IMR-90 (cell line): Measurements from ENCODE around the gene R3HDM4. TPM values are rescaled to one million over a fixed set of nuclear protein-coding genes. Genes with fewer than 3 reads are reported as not detected.

ENCODE experiments used
- ATAC-seq: fragments of 200-7000 bp; cut with Tn5 transposase; 2 replicates; pipeline ENCODE4 v1.9.1; 2020; ENCODE audit warnings: low read depth, mild to moderate bottlenecking, moderate library complexity
- BruUV-seq: library from RNA; stranded (reverse); fragments of 400-500 nt; replicated peaks from 2 replicates; lab custom pipeline; 2021; lab: Mats Ljungman, UMichigan
- CTCF ChIA-PET: fragments of 300-600 bp; formaldehyde crosslinking; extraction: SDS; loops from one replicate; lab custom pipeline; 2021; ENCODE audit warnings: antibody characterized with exemption; lab: Yijun Ruan, JAX
- POLR2A ChIA-PET: fragments of 300-600 bp; sonication (Branson Sonifier 250); formaldehyde crosslinking; loops from one replicate; lab custom pipeline; 2022; ENCODE audit warnings: antibody characterized with exemption; ENCODE audit not compliant: unreplicated experiment; lab: Charles Lee
- DNase-seq: peaks from one replicate; pipeline ENCODE4 v3.0.0; 2013
- H2AFZ ChIP-seq: replicated peaks from 2 replicates; pipeline ENCODE3; 2013; ENCODE audit warnings: low read length, mild to moderate bottlenecking; ENCODE audit not compliant: poor library complexity
- H2AK5ac ChIP-seq: 2 replicates; pipeline ENCODE4 v1.6.1; 2013; ENCODE audit warnings: low read depth, low read length, inconsistent platforms
- H2AK9ac ChIP-seq: replicated peaks from 2 replicates; pipeline ENCODE3; 2013; ENCODE audit warnings: mild to moderate bottlenecking, low read depth, low read length, moderate library complexity; ENCODE audit not compliant: poor library complexity
- H2BK120ac ChIP-seq: 2 replicates; pipeline ENCODE4 v1.6.1; 2013; ENCODE audit warnings: low read depth, low read length, inconsistent platforms
- H2BK15ac ChIP-seq: 3 replicates; pipeline ENCODE4 v1.6.1; 2013; ENCODE audit warnings: low read depth, low read length, inconsistent platforms
- H2BK20ac ChIP-seq: 2 replicates; pipeline ENCODE4 v1.6.1; 2013; ENCODE audit warnings: low read depth, mild to moderate bottlenecking, inconsistent platforms, low read length, moderate library complexity
- H2BK5ac ChIP-seq: 2 replicates; pipeline ENCODE4 v1.6.1; 2013; ENCODE audit warnings: mild to moderate bottlenecking, low read depth, low read length, inconsistent platforms; ENCODE audit not compliant: poor library complexity, severe bottlenecking
- H3K14ac ChIP-seq: replicated peaks from 2 replicates; pipeline ENCODE4 v1.6.1; 2013; ENCODE audit warnings: low read depth, low read length, inconsistent platforms
- H3K18ac ChIP-seq: 2 replicates; pipeline ENCODE4 v1.6.1; 2013; ENCODE audit warnings: low read depth, low read length, control low read depth
- H3K23ac ChIP-seq: 2 replicates; pipeline ENCODE4 v1.6.1; 2013; ENCODE audit warnings: low read depth, low read length, inconsistent platforms
- H3K27ac ChIP-seq: 2 replicates; pipeline ENCODE4 v1.5.1; 2013; ENCODE audit warnings: mild to moderate bottlenecking, control low read depth, low read length; ENCODE audit not compliant: insufficient read depth
- H3K27me3 ChIP-seq: 2 replicates; pipeline ENCODE4 v1.6.1; 2013; ENCODE audit warnings: low read length; ENCODE audit not compliant: control insufficient read depth, insufficient read depth
- H3K36me3 ChIP-seq: 2 replicates; pipeline ENCODE4 v1.6.1; 2013; ENCODE audit warnings: low read length, mixed read lengths; ENCODE audit not compliant: control insufficient read depth, insufficient read depth
- H3K4ac ChIP-seq: 2 replicates; pipeline ENCODE4 v1.6.1; 2013; ENCODE audit warnings: low read depth, low read length, inconsistent platforms
- H3K4me1 ChIP-seq: 2 replicates; pipeline ENCODE4 v1.6.1; 2013; ENCODE audit warnings: low read length, mixed read lengths; ENCODE audit not compliant: control insufficient read depth, insufficient read depth
- H3K4me2 ChIP-seq: 2 replicates; pipeline ENCODE4 v1.6.1; 2013; ENCODE audit warnings: low read depth, mild to moderate bottlenecking, control low read depth, low read length, moderate library complexity
- H3K4me3 ChIP-seq: 2 replicates; pipeline ENCODE4 v1.5.1; 2013; ENCODE audit warnings: low read depth, mild to moderate bottlenecking, control low read depth, low read length, moderate library complexity; ENCODE audit not compliant: insufficient read depth
- H3K56ac ChIP-seq: 2 replicates; pipeline ENCODE4 v1.6.1; 2013; ENCODE audit warnings: low read length, inconsistent platforms; ENCODE audit not compliant: insufficient read depth; ENCODE audit errors: extremely low read depth
- H3K79me1 ChIP-seq, 2 experiments: 2 replicates each; pipeline ENCODE4 v1.6.1; 2013; ENCODE audit warnings: low read length in 2 of 2, inconsistent platforms in 1 of 2, low read depth in 1 of 2
- H3K9ac ChIP-seq: 2 replicates; pipeline ENCODE4 v1.6.1; 2013; ENCODE audit warnings: low read depth, low read length, control low read depth
- H3K9me1 ChIP-seq: 2 replicates; pipeline ENCODE4 v1.6.1; 2013; ENCODE audit warnings: low read length, inconsistent platforms; ENCODE audit not compliant: insufficient read depth
- H3K9me3 ChIP-seq: 2 replicates; pipeline ENCODE4 v1.6.1; 2013; ENCODE audit warnings: low read length; ENCODE audit not compliant: control insufficient read depth, insufficient read depth
- H4K20me1 ChIP-seq: 2 replicates; pipeline ENCODE4 v1.6.1; 2013; ENCODE audit warnings: low read length, inconsistent platforms; ENCODE audit not compliant: insufficient read depth
- H4K5ac ChIP-seq: 2 replicates; pipeline ENCODE4 v1.6.1; 2013; ENCODE audit warnings: mild to moderate bottlenecking, low read depth, low read length, control low read depth
- H4K8ac ChIP-seq, 2 experiments: 2 replicates each; pipeline ENCODE4 v1.6.1; 2013; ENCODE audit warnings: low read depth in 2 of 2, low read length in 2 of 2, control low read depth in 1 of 2, inconsistent platforms in 1 of 2
- H4K91ac ChIP-seq: 2 replicates; pipeline ENCODE4 v1.6.1; 2013; ENCODE audit warnings: low read depth, low read length, inconsistent platforms; ENCODE audit not compliant: insufficient read depth
- BHLHE40 ChIP-seq: fragments of 150-350 bp; IDR thresholded peaks from 2 replicates; pipeline ENCODE4 v1.6.1; 2016; ENCODE audit warnings: mild to moderate bottlenecking, low read depth, low read length
- CEBPB ChIP-seq: IDR thresholded peaks from 2 replicates; pipeline ENCODE4 v1.6.1; 2012; ENCODE audit warnings: low read depth, low read length, improper control_type of control experiment
- CHD1 ChIP-seq: IDR thresholded peaks from 2 replicates; pipeline ENCODE4 v1.6.1; 2012; ENCODE audit warnings: low read depth, low read length, improper control_type of control experiment
- FOS ChIP-seq: fragments of 150-350 bp; IDR thresholded peaks from 2 replicates; pipeline ENCODE4 v1.6.1; 2016; ENCODE audit warnings: low read depth, low read length
- MAFK ChIP-seq: IDR thresholded peaks from 2 replicates; pipeline ENCODE4 v1.6.1; 2012; ENCODE audit warnings: low read depth, low read length, improper control_type of control experiment
- MAZ ChIP-seq: IDR thresholded peaks from 2 replicates; pipeline ENCODE4 v1.6.1; 2012; ENCODE audit warnings: low read depth, mild to moderate bottlenecking, low read length, improper control_type of control experiment, moderate library complexity, borderline replicate concordance
- MXI1 ChIP-seq: IDR thresholded peaks from 2 replicates; pipeline ENCODE4 v1.6.1; 2012; ENCODE audit warnings: low read depth, mild to moderate bottlenecking, low read length, moderate library complexity, borderline replicate concordance
- NFE2L2 ChIP-seq: fragments of 150-350 bp; IDR thresholded peaks from 2 replicates; pipeline ENCODE4 v1.6.1; 2016; ENCODE audit warnings: low read depth, mild to moderate bottlenecking, low read length
- RAD21 ChIP-seq: IDR thresholded peaks from 2 replicates; pipeline ENCODE4 v1.6.1; 2012; ENCODE audit warnings: low read length, improper control_type of control experiment
- RCOR1 ChIP-seq: IDR thresholded peaks from 2 replicates; pipeline ENCODE4 v1.6.1; 2012; ENCODE audit warnings: mild to moderate bottlenecking, low read length, improper control_type of control experiment; ENCODE audit not compliant: insufficient replicate concordance
- SMC3 ChIP-seq: fragments of 150-350 bp; IDR thresholded peaks from 2 replicates; pipeline ENCODE4 v1.6.1; 2016; ENCODE audit warnings: low read depth, mild to moderate bottlenecking, antibody characterized with exemption, low read length, moderate library complexity
- WGBS, 2 experiments: methylation state at CpG; one replicate each; pipeline versions ENCODE4 v1.1.5 to v1.1.7; 2013; ENCODE audit warnings: missing lambda C conversion rate in 2 of 2; ENCODE audit not compliant: insufficient read length in 1 of 2; ENCODE audit errors: extremely low coverage in 2 of 2; 5-methylcytosine and 5-hydroxymethylcytosine counted together
- dilution Hi-C: fragments of 300-500 bp; cut with HindIII; formaldehyde crosslinking; loops from one replicate; pipeline ENCODE4 v1.14.3; 2018; ENCODE audit warnings: low sequenced_read_pairs; ENCODE audit not compliant: unreplicated experiment
- in situ Hi-C: fragments of 300-500 bp; cut with MboI; formaldehyde crosslinking; loops from 3 replicates; pipeline ENCODE4 v1.14.3; 2019; ENCODE audit warnings: low sequenced_read_pairs, inconsistent platforms, mixed read lengths
- intact Hi-C: fragments of 100-400 bp; cut with micrococcal nuclease; formaldehyde crosslinking; loops from 2 replicates; pipeline ENCODE4 v1.10.0; 2022
- polyA plus RNA-seq, 3 experiments: library from polyadenylated mRNA; depleted of rRNA; stranded (reverse); fragments of >200 nt; gene quantifications; 2 replicates each; pipeline ENCODE4 v1.2.3, GENCODE V29; 2012; ENCODE audit warnings: low replicate concordance in 1 of 3
- total RNA-seq: library from RNA; depleted of rRNA; stranded (reverse); fragments of >200 nt; gene quantifications from 2 replicates; pipeline ENCODE4 v1.2.3, GENCODE V29; 2012
- TF ChIP-seq, protein P1 (sequence below): fragments of 150-350 bp; IDR thresholded peaks from 2 replicates; pipeline ENCODE4 v1.6.1; 2017; ENCODE audit warnings: mild to moderate bottlenecking, antibody characterized with exemption, low read length, low read depth
- TF ChIP-seq, protein P2 (sequence below): fragments of 150-350 bp; IDR thresholded peaks from 2 replicates; pipeline ENCODE4 v1.6.1; 2016; ENCODE audit warnings: low read depth, mild to moderate bottlenecking, low read length, moderate library complexity, borderline replicate concordance
- TF ChIP-seq, protein P3 (sequence below): conservative IDR thresholded peaks from 2 replicates; pipeline ENCODE4 v1.5.1; 2012; ENCODE audit warnings: mild to moderate bottlenecking, low read depth, low read length, improper control_type of control experiment

Gene R3HDM4
- total and polyA plus RNA-seq, 2 of the 4 experiments (the other 2 are of a cell fraction): 9.0 to 51.5 TPM

DNA sequence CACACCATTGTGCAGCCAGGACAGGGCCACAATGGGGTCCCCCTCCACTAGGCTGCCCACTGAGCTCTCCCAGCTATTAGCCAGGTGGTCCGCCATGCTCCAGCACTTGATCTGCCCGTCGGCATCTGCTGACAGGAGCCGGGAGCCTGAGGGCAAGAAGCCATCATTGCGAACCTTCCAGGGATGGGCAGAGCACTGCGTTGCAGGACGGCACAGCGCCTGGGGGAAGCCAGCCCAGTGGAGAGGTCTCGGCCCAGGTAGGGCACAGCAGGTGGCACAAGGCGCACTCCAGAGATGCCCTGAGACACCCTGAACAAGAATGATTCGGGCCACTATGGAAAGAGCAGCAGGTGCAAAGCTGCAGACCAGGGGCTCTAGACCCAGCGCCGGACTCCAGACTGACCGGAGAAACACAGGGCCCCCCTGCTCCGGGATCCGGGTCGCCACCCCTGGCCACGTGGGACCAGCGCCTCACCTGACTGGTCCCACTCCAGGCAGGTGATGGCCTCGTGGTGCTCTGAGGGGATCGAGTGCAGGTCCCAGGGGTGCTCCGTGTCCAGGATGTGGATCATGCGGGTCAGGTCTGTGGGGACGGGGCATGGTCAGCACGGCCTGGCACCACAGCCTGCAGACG is 23.2 kb downstream of the R3HDM4 start:
- peaks cover 6% of the 10 kb centered on the region for H4K20me1 ChIP-seq
- H3K4me3 ChIP-seq: no peak overlapping the region
- H3K4me1 ChIP-seq: no peaks in the 10 kb centered on the region
- H4K91ac ChIP-seq: no peak overlapping the region
- no peak overlapping the region for H2AK5ac ChIP-seq
- no peak overlapping the region for H3K27ac ChIP-seq
- WGBS, 2 experiments: 92% methylated on average over 24 of the region's 26 CpGs; no CpG with 5 or more reads in 1 of the 2 experiments
- intact Hi-C loops: no loop called here
- no peak overlapping the region for H4K5ac ChIP-seq
- H3K36me3 ChIP-seq: peaks cover 46% of the 10 kb centered on the region
- no peak overlapping the region for H3K56ac ChIP-seq
- H2AK9ac ChIP-seq: no peak overlapping the region
- no peak overlapping the region for H2BK20ac ChIP-seq
- H3K9me3 ChIP-seq: no peaks in the 10 kb centered on the region
- DNase-seq (no peak), ATAC-seq (no peak)
- H2BK5ac ChIP-seq: no peak overlapping the region
- H3K9me1 ChIP-seq: peaks cover 2% of the 10 kb centered on the region; the same call in 1 of the 2 replicates
- H4K8ac ChIP-seq: no peak overlapping the region
- POLR2A ChIA-PET: no interaction called here
- H2BK15ac ChIP-seq: no peak overlapping the region
- no peak overlapping the region for H3K4ac ChIP-seq
- dilution Hi-C loops: no loop called here
- no peak overlapping the region for H3K23ac ChIP-seq
- peaks cover 13 to 39% of the 10 kb centered on the region in 2 experiments; a peak in 3 of 4 replicates for H3K79me1 ChIP-seq
- no peak overlapping the region for H2BK120ac ChIP-seq
- CTCF ChIA-PET: no interaction called here
- H3K14ac ChIP-seq: no peak overlapping the region
- no peak overlapping the region for H3K4me2 ChIP-seq
- no peaks in the 10 kb centered on the region for H3K27me3 ChIP-seq
- no TSS peak for BruUV-seq
- H3K18ac ChIP-seq: no peak overlapping the region
- H3K9ac ChIP-seq: no peak overlapping the region
- in situ Hi-C loops: no loop called here
- peak overlapping the region; percentile 23 for H2AFZ ChIP-seq
- TF ChIP-seq RCOR1 (no peak), MAFK (no peak), FOS (no peak), CEBPB (no peak), MXI1 (no peak), SMC3 (no peak), NFE2L2 (no peak), BHLHE40 (no peak), RAD21 (no peak), CHD1 (no peak), MAZ (no peak)
- TF ChIP-seq, protein P1, sequence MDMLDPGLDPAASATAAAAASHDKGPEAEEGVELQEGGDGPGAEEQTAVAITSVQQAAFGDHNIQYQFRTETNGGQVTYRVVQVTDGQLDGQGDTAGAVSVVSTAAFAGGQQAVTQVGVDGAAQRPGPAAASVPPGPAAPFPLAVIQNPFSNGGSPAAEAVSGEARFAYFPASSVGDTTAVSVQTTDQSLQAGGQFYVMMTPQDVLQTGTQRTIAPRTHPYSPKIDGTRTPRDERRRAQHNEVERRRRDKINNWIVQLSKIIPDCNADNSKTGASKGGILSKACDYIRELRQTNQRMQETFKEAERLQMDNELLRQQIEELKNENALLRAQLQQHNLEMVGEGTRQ: no peak
- TF ChIP-seq, protein P2, sequence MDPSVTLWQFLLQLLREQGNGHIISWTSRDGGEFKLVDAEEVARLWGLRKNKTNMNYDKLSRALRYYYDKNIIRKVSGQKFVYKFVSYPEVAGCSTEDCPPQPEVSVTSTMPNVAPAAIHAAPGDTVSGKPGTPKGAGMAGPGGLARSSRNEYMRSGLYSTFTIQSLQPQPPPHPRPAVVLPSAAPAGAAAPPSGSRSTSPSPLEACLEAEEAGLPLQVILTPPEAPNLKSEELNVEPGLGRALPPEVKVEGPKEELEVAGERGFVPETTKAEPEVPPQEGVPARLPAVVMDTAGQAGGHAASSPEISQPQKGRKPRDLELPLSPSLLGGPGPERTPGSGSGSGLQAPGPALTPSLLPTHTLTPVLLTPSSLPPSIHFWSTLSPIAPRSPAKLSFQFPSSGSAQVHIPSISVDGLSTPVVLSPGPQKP: no peak
- TF ChIP-seq, protein P3, sequence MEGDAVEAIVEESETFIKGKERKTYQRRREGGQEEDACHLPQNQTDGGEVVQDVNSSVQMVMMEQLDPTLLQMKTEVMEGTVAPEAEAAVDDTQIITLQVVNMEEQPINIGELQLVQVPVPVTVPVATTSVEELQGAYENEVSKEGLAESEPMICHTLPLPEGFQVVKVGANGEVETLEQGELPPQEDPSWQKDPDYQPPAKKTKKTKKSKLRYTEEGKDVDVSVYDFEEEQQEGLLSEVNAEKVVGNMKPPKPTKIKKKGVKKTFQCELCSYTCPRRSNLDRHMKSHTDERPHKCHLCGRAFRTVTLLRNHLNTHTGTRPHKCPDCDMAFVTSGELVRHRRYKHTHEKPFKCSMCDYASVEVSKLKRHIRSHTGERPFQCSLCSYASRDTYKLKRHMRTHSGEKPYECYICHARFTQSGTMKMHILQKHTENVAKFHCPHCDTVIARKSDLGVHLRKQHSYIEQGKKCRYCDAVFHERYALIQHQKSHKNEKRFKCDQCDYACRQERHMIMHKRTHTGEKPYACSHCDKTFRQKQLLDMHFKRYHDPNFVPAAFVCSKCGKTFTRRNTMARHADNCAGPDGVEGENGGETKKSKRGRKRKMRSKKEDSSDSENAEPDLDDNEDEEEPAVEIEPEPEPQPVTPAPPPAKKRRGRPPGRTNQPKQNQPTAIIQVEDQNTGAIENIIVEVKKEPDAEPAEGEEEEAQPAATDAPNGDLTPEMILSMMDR: no peak
